Heart left ventricle (tissue), 13 donors: ENCODE results near the gene DMRTC2.
"Not testable (repeated sequence)": the region's sequence is repeated elsewhere in the genome, so short reads cannot be mapped to it uniquely, and the experiment has no call there.

Source experiments
- POLR2A ChIP-seq, 2 donors: fragments of 450-650 bp; IDR thresholded peaks; one replicate each; pipeline ENCODE4 v1.6.1; 2017; ENCODE audit warnings: antibody characterized with exemption in 2 of 2, mild to moderate bottlenecking in 2 of 2, moderate library complexity in 2 of 2
- TF ChIP-seq, protein P1 (sequence below), 12 donors: fragments of 200-600 bp; sonication (generic) in 4 of 12; IDR thresholded peaks; one replicate each; pipeline versions ENCODE4 v1.5.0 to v1.8.0; 2018 to 2022; ENCODE audit warnings: antibody characterized with exemption in 12 of 12, mild to moderate bottlenecking in 5 of 12
- donor health status: ischemic (EF 13 %, LVEDD 7.1; RV severe dilation, severe dysfunction).
- donor health status: DM: no; HTN: yes; CAD: no.
- donor health status: DM: no; HTN: no; CAD: no.
- donor health status: ischemic (EF 25% LVEDD 6.9; RV normal size, moderate dysfunction).
- donor health status: ischemic (EF 25% LVEDD 5.7; RV mildly dilated, moderate dysfunction).
- donor health status: ischemic (EF 35%, LVEDD 5.7; RV mildly dilated, moderate dysfunction).
- donor health status: nonischemic (EF 11% LVEDD 7.7; RV severe dilation, severe dysfunction).
- donor health status: DM: yes; HTN: yes; CAD: no.
- donor health status: PGD.
- donor health status: ischemic (EF 29% LVEDD 5.4; RV normal size, mild dysfunction).
- donor health status: nonischemic (EF 23%, LVEDD 6.1; RV moderate dilation, normal function).

GRCh38 chr19:41875973-41876372, 31.1 kb downstream of the DMRTC2 start:
- not testable (repeated sequence) for TF ChIP-seq POLR2A (IDR thresholded peaks at IDR 0.05)
- TF ChIP-seq, protein P1, sequence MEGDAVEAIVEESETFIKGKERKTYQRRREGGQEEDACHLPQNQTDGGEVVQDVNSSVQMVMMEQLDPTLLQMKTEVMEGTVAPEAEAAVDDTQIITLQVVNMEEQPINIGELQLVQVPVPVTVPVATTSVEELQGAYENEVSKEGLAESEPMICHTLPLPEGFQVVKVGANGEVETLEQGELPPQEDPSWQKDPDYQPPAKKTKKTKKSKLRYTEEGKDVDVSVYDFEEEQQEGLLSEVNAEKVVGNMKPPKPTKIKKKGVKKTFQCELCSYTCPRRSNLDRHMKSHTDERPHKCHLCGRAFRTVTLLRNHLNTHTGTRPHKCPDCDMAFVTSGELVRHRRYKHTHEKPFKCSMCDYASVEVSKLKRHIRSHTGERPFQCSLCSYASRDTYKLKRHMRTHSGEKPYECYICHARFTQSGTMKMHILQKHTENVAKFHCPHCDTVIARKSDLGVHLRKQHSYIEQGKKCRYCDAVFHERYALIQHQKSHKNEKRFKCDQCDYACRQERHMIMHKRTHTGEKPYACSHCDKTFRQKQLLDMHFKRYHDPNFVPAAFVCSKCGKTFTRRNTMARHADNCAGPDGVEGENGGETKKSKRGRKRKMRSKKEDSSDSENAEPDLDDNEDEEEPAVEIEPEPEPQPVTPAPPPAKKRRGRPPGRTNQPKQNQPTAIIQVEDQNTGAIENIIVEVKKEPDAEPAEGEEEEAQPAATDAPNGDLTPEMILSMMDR (IDR thresholded peaks at IDR 0.05), result not testable (repeated sequence)
